H1 (cell line): ENCODE results near the gene RNASEL. TPM values are rescaled to one million over a fixed set of nuclear protein-coding genes. Genes with fewer than 3 reads are reported as not detected.

Experiments used
- CTCF ChIA-PET: fragments of 300-600 bp; sonication (Branson Sonifier 250); formaldehyde crosslinking; loops from one replicate; lab custom pipeline; 2021; ENCODE audit not compliant: partially characterized antibody; lab: Charles Lee
- POLR2A ChIA-PET: fragments of 300-600 bp; sonication (Branson Sonifier 250); formaldehyde crosslinking; loops from one replicate; lab custom pipeline; 2021; ENCODE audit warnings: inconsistent platforms; ENCODE audit not compliant: partially characterized antibody; lab: Charles Lee
- DNase-seq, 2 experiments: peaks; one replicate each; pipeline versions ENCODE4 v3.0.0 to v3.0.0-alpha.2; 2010 to 2022; ENCODE audit warnings: low spot score in 2 of 2, low read depth in 1 of 2, mixed read lengths in 1 of 2
- FAIRE-seq: peaks from 2 replicates; lab custom pipeline; 2011; peaks lifted over from hg19 to GRCh38; lab: Jason Lieb, UNC
- H2AFZ ChIP-seq: 2 replicates; pipeline ENCODE4 v1.8.1; 2012; ENCODE audit warnings: low read length, inconsistent platforms
- H2AK5ac ChIP-seq: 2 replicates; pipeline ENCODE4 v1.6.1; 2013; ENCODE audit warnings: low read depth, low read length
- H2BK120ac ChIP-seq: replicated peaks from 2 replicates; pipeline ENCODE3; 2013; ENCODE audit warnings: low read depth, low read length, inconsistent platforms
- H2BK12ac ChIP-seq: 2 replicates; pipeline ENCODE4 v1.6.1; 2013; ENCODE audit warnings: low read depth, low read length
- H2BK15ac ChIP-seq: 2 replicates; pipeline ENCODE4 v1.6.1; 2013; ENCODE audit warnings: low read length
- H2BK20ac ChIP-seq: 2 replicates; pipeline ENCODE4 v1.6.1; 2013; ENCODE audit warnings: low read length
- H2BK5ac ChIP-seq: 2 replicates; pipeline ENCODE4 v1.6.1; 2013; ENCODE audit warnings: low read depth, low read length
- H3K14ac ChIP-seq: 2 replicates; pipeline ENCODE4 v1.6.1; 2013; ENCODE audit warnings: inconsistent platforms; ENCODE audit not compliant: insufficient read length
- H3K18ac ChIP-seq: 2 replicates; pipeline ENCODE4 v1.6.1; 2013; ENCODE audit warnings: low read length; ENCODE audit errors: extremely low read depth
- H3K23ac ChIP-seq: 2 replicates; pipeline ENCODE4 v1.6.1; 2013; ENCODE audit warnings: inconsistent platforms; ENCODE audit not compliant: insufficient read length
- H3K23me2 ChIP-seq: 2 replicates; pipeline ENCODE4 v1.6.1; 2013; ENCODE audit warnings: low read depth, low read length
- H3K27ac ChIP-seq: 2 replicates; pipeline ENCODE4 v1.6.1; 2011; ENCODE audit warnings: low read depth, low read length, inconsistent platforms
- H3K27me3 ChIP-seq, 4 experiments: replicated peaks in 1 of 4; 1 replicate in 1 of 4; 2 replicates in 3 of 4; pipeline versions ENCODE4 v1.6.1 to v1.8.1; 2011 to 2013; ENCODE audit warnings: low read length in 3 of 4, mild to moderate bottlenecking in 3 of 4, inconsistent platforms in 2 of 4, mixed read lengths in 2 of 4, moderate library complexity in 1 of 4; ENCODE audit not compliant: control insufficient read depth in 3 of 4, insufficient read depth in 3 of 4; ENCODE audit errors: extremely low read depth in 1 of 4
- H3K36me3 ChIP-seq, 4 experiments: 2 replicates each; pipeline versions ENCODE4 v1.6.1 to v1.8.1; 2011 to 2013; ENCODE audit warnings: mild to moderate bottlenecking in 4 of 4, low read length in 3 of 4, moderate library complexity in 2 of 4, control low read depth in 1 of 4, inconsistent platforms in 1 of 4; ENCODE audit not compliant: insufficient read depth in 4 of 4, control insufficient read depth in 2 of 4
- H3K4ac ChIP-seq: replicated peaks from 2 replicates; pipeline ENCODE3; 2013; ENCODE audit warnings: low read length, low read depth, mixed read lengths, inconsistent platforms; ENCODE audit not compliant: insufficient read length
- H3K4me1 ChIP-seq, 4 experiments: replicated peaks in 1 of 4; 1 replicate in 1 of 4; 2 replicates in 3 of 4; pipeline versions ENCODE4 v1.6.1 to v1.8.1; 2011 to 2013; ENCODE audit warnings: low read length in 3 of 4, inconsistent platforms in 2 of 4, mixed read lengths in 1 of 4; ENCODE audit not compliant: insufficient read depth in 4 of 4, control insufficient read depth in 3 of 4
- H3K4me2 ChIP-seq, 2 experiments: 2 replicates each; pipeline versions ENCODE4 v1.6.1 to v1.8.1; 2011 to 2013; ENCODE audit warnings: low read depth in 2 of 2, low read length in 2 of 2, control low read depth in 1 of 2, inconsistent platforms in 1 of 2, mild to moderate bottlenecking in 1 of 2; ENCODE audit not compliant: insufficient read depth in 1 of 2
- H3K4me3 ChIP-seq, 4 experiments: fragments of 200-600, 300-600 bp in 1 of 4; sonication (generic), shearing (Covaris generic), sonication (Bioruptor Twin) in 1 of 4; 2 replicates each; pipeline versions ENCODE4 v1.5.1 to v1.8.1; 2011 to 2016; ENCODE audit warnings: low read length in 4 of 4, low read depth in 3 of 4, control low read depth in 2 of 4, inconsistent platforms in 2 of 4, mild to moderate bottlenecking in 2 of 4, mixed read lengths in 1 of 4, moderate library complexity in 1 of 4; ENCODE audit not compliant: insufficient read depth in 2 of 4; ENCODE audit errors: extremely low read depth in 1 of 4
- H3K56ac ChIP-seq: replicated peaks from 2 replicates; pipeline ENCODE3; 2013; ENCODE audit warnings: low read depth, mild to moderate bottlenecking, mixed read lengths, low read length, inconsistent platforms; ENCODE audit not compliant: insufficient read length
- H3K79me1 ChIP-seq: 2 replicates; pipeline ENCODE4 v1.6.1; 2013; ENCODE audit warnings: low read depth, low read length, control low read depth
- H3K79me2 ChIP-seq, 2 experiments: 2 replicates each; pipeline versions ENCODE4 v1.6.1 to v1.8.1; 2012 to 2013; ENCODE audit warnings: low read length in 2 of 2, mild to moderate bottlenecking in 2 of 2, inconsistent platforms in 1 of 2; ENCODE audit not compliant: insufficient read depth in 2 of 2, control insufficient read depth in 1 of 2
- H3K9ac ChIP-seq, 4 experiments: replicated peaks in 1 of 4; 1 replicate in 1 of 4; 2 replicates in 3 of 4; pipeline versions ENCODE4 v1.6.1 to v1.8.1; 2011 to 2013; ENCODE audit warnings: low read depth in 3 of 4, low read length in 3 of 4, control low read depth in 2 of 4, mild to moderate bottlenecking in 2 of 4, moderate library complexity in 2 of 4, inconsistent platforms in 1 of 4; ENCODE audit errors: extremely low read depth in 1 of 4
- H3K9me3 ChIP-seq, 2 experiments: 2 replicates each; pipeline versions ENCODE4 v1.6.1 to v1.8.1; 2012 to 2013; ENCODE audit warnings: mild to moderate bottlenecking in 2 of 2, moderate library complexity in 2 of 2, control low read depth in 1 of 2, inconsistent platforms in 1 of 2, low read depth in 1 of 2, low read length in 1 of 2, mixed read lengths in 1 of 2; ENCODE audit not compliant: insufficient read depth in 2 of 2
- H4K20me1 ChIP-seq, 2 experiments: replicated peaks in 1 of 2; 2 replicates each; pipeline versions ENCODE3 to v1.8.1; 2011 to 2013; ENCODE audit warnings: inconsistent platforms in 2 of 2, low read length in 2 of 2, mild to moderate bottlenecking in 1 of 2; ENCODE audit not compliant: insufficient read depth in 2 of 2, control insufficient read depth in 1 of 2
- H4K5ac ChIP-seq: 2 replicates; pipeline ENCODE4 v1.6.1; 2013; ENCODE audit warnings: low read length, low read depth, mixed read lengths, inconsistent platforms; ENCODE audit not compliant: insufficient read length
- H4K8ac ChIP-seq: 2 replicates; pipeline ENCODE4 v1.8.0; 2013; ENCODE audit warnings: mild to moderate bottlenecking, moderate library complexity, low read length, inconsistent platforms; ENCODE audit not compliant: insufficient read depth; ENCODE audit errors: extremely low read depth
- H4K91ac ChIP-seq: replicated peaks from 2 replicates; pipeline ENCODE3; 2013; ENCODE audit warnings: low read length, mixed read lengths, inconsistent platforms; ENCODE audit not compliant: insufficient read length
- ASH2L ChIP-seq: fragments of 200-600, 300-600 bp; sonication (generic); IDR thresholded peaks from one replicate; pipeline ENCODE4 v1.7.1; 2017; ENCODE audit warnings: low read length
- CEBPB ChIP-seq: IDR thresholded peaks from 2 replicates; pipeline ENCODE4 v1.6.1; 2012; ENCODE audit warnings: low read depth, low read length
- EGR1 ChIP-seq: IDR thresholded peaks from 2 replicates; pipeline ENCODE4 v1.6.1; 2011; ENCODE audit warnings: low read depth, low read length, borderline replicate concordance
- JUN ChIP-seq: IDR thresholded peaks from 2 replicates; pipeline ENCODE4 v1.6.1; 2011; ENCODE audit warnings: low read depth, mild to moderate bottlenecking, improper control_type of control experiment, low read length
- KDM4A ChIP-seq: IDR thresholded peaks from one replicate; pipeline ENCODE4 v1.7.1; 2012; ENCODE audit warnings: low read depth, mild to moderate bottlenecking, moderate library complexity, low read length, inconsistent platforms; ENCODE audit not compliant: severe bottlenecking
- MAFK ChIP-seq: IDR thresholded peaks from 2 replicates; pipeline ENCODE4 v1.6.1; 2012; ENCODE audit warnings: low read depth, mild to moderate bottlenecking, improper control_type of control experiment, low read length
- NRF1 ChIP-seq: IDR thresholded peaks from 2 replicates; pipeline ENCODE4 v1.6.1; 2011; ENCODE audit warnings: mild to moderate bottlenecking, low read depth, low read length, improper control_type of control experiment
- POLR2A ChIP-seq, 2 experiments: IDR thresholded peaks; 1 replicate in 1 of 2; 2 replicates in 1 of 2; pipeline ENCODE4 v1.6.1; 2011; ENCODE audit warnings: low read depth in 2 of 2, low read length in 2 of 2, mild to moderate bottlenecking in 2 of 2; ENCODE audit errors: control extremely low read depth in 1 of 2
- RAD21 ChIP-seq, 2 experiments: IDR thresholded peaks in 1 of 2; conservative IDR thresholded peaks in 1 of 2; 2 replicates each; pipeline ENCODE4 v1.6.1; 2011; ENCODE audit warnings: low read depth in 2 of 2, low read length in 2 of 2, improper control_type of control experiment in 1 of 2, inconsistent platforms in 1 of 2, mild to moderate bottlenecking in 1 of 2, moderate library complexity in 1 of 2
- SIX5 ChIP-seq: IDR thresholded peaks from 2 replicates; pipeline ENCODE4 v1.6.1; 2011; ENCODE audit warnings: mild to moderate bottlenecking, low read depth, low read length
- YY1 ChIP-seq: IDR thresholded peaks from 2 replicates; pipeline ENCODE4 v1.6.1; 2011; ENCODE audit warnings: low read depth, mild to moderate bottlenecking, low read length
- WGBS, 2 experiments: shearing (Covaris generic) in 1 of 2; methylation state at CpG; one replicate each; pipeline versions ENCODE4 v1.1.6 to v1.1.7; 2013 to 2015; ENCODE audit warnings: low lambda C conversion rate in 2 of 2, mixed read lengths in 2 of 2, inconsistent platforms in 1 of 2, low coverage in 1 of 2, missing lambda C conversion rate in 1 of 2; ENCODE audit not compliant: insufficient replicate concordance in 2 of 2, insufficient coverage in 1 of 2, insufficient read length in 1 of 2; ENCODE audit errors: extremely low coverage in 1 of 2, missing lambda C conversion rate in 1 of 2; 5-methylcytosine and 5-hydroxymethylcytosine counted together
- polyA plus RNA-seq, 7 experiments: library from polyadenylated mRNA; depleted of rRNA in 3 of 7; stranded (reverse) in 5 of 7; unstranded in 2 of 7; fragments of >200 nt in 5 of 7; fragments of 200-250 nt in 2 of 7; gene quantifications; 1 replicate in 5 of 7; 2 replicates in 1 of 7; 4 replicates in 1 of 7; pipeline versions ENCODE4 v1.2.1 to v1.2.3, GENCODE V29; 2011 to 2013; ENCODE audit warnings: missing spikeins in 2 of 7, mixed read lengths in 2 of 7
- total RNA-seq: library from RNA; stranded (reverse); fragmentation: NEBNext Ultra II Directional; extraction: Animal tissue kit (Norgen Biotek cat#: 25700); gene quantifications from 2 replicates; pipeline ENCODE4 v1.2.1, GENCODE V29; 2021
- TF ChIP-seq, protein P1 (sequence below): IDR thresholded peaks from 2 replicates; pipeline ENCODE4 v1.6.1; 2011; ENCODE audit warnings: low read length, improper control_type of control experiment

The RNASEL gene
- total and polyA plus RNA-seq, 2 of the 8 experiments (the other 6 are each of a cell fraction or from before 2014, with no cell fraction given) = 0.39 to 0.78 TPM

DNA sequence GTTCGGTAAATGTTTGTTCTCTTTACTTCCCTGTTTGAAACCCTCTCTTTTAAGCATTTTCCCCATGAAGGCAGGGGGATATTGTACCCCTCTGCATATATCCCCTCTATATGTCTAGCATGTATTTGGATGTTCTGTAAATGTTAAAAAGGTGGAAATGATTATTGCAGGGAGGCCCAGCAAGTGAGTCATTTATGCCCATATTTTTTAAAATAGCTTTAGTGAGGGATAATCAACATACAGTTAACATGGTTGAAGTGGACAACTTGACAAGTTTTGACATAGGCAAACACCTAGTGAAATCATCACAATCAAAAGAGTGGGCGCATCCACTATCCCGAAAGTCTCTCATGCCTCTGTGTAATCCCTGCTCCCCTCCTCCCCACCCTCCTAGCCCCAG lies 36.0 kb upstream of the RNASEL start:
- POLR2A ChIA-PET = interaction anchor here (2.0 to 15.8 kb wide), 2 partner anchors 10 to 157 kb away, joined by 5 to 107 read pairs; no protein-coding TSS in a partner anchor

More for the DNA sequence above, 36.0 kb upstream of the RNASEL start:
- Histone ChIP-seq H3K79me2 (no peaks in the 10 kb centered on the region), H3K4me1 (peaks cover 2 to 10% (median 7%) of the 10 kb centered on the region in 4 experiments; a peak in 5 of 7 replicates), H3K18ac (no peak overlapping the region), H3K23me2 (no peaks in the 10 kb centered on the region; the same call in 1 of the 2 replicates), H4K5ac (no peak overlapping the region), H4K91ac (no peak overlapping the region), H2AFZ (no peak overlapping the region), H2BK20ac (no peak overlapping the region), H3K9ac (no peak overlapping the region), H4K20me1 (no peaks in the 10 kb centered on the region), H2AK5ac (no peak overlapping the region), H3K36me3 (no peaks in the 10 kb centered on the region), H3K27me3 (no peaks in the 10 kb centered on the region), H2BK12ac (no peak overlapping the region), H3K9me3 (no peaks in the 10 kb centered on the region), H2BK15ac (no peak overlapping the region), H3K4me3 (no peak overlapping the region), H3K79me1 (no peaks in the 10 kb centered on the region), H3K27ac (no peak overlapping the region), H3K4me2 (no peak overlapping the region; a peak in 1 of 4 replicates), H4K8ac (no peak overlapping the region), H3K14ac (no peak overlapping the region), H2BK120ac (no peak overlapping the region), H3K23ac (no peak overlapping the region), H2BK5ac (no peak overlapping the region), H3K56ac (no peak overlapping the region), H3K4ac (no peak overlapping the region)
- FAIRE-seq (no peak), DNase-seq (no peak)
- TF ChIP-seq KDM4A (no peak), CEBPB (no peak), RAD21 (IDR thresholded peaks at IDR 0.05 in 1 of 2, conservative IDR thresholded peaks at IDR 0.05 in 1 of 2; ENCODE audit: low read depth in 2 of 2, low read length in 2 of 2) (no peak), POLR2A (IDR thresholded peaks at IDR 0.05; ENCODE audit: control extremely low read depth in 1 of 2, low read depth in 2 of 2, low read length in 2 of 2) (no peak), ASH2L (no peak), JUN (no peak), MAFK (no peak), SIX5 (no peak), NRF1 (no peak), YY1 (no peak), EGR1 (no peak)
- TF ChIP-seq, protein P1, sequence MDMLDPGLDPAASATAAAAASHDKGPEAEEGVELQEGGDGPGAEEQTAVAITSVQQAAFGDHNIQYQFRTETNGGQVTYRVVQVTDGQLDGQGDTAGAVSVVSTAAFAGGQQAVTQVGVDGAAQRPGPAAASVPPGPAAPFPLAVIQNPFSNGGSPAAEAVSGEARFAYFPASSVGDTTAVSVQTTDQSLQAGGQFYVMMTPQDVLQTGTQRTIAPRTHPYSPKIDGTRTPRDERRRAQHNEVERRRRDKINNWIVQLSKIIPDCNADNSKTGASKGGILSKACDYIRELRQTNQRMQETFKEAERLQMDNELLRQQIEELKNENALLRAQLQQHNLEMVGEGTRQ = no peak
- 94% methylated on average over 3 of the region's 3 CpGs; no CpG with 5 or more reads in 1 of the 2 experiments for WGBS, 2 experiments
- CTCF ChIA-PET = interaction anchor here (1.0 to 1.2 kb wide), 2 partner anchors 8 to 158 kb away, joined by 5 to 6 read pairs; no protein-coding TSS in a partner anchor
